GM21576 (cell line): ENCODE measurements around the gene ZFP57.

Experiments
- ATAC-seq: cut with Tn5 transposase; IDR thresholded peaks from one replicate; pipeline ENCODE4 v1.9.1; 2021; ENCODE audit warnings: mild to moderate bottlenecking, moderate library complexity; ENCODE audit not compliant: unreplicated experiment

ZFP57 gene

GRCh38 chr6:29680904-29681303 is at the start of gene ZFP57:
Gene ZFP57 (minus strand): TSS chr6:29681152. CDS start chr6:29677003, 4,149 bp downstream.
- no peak for ATAC-seq

DNA sequence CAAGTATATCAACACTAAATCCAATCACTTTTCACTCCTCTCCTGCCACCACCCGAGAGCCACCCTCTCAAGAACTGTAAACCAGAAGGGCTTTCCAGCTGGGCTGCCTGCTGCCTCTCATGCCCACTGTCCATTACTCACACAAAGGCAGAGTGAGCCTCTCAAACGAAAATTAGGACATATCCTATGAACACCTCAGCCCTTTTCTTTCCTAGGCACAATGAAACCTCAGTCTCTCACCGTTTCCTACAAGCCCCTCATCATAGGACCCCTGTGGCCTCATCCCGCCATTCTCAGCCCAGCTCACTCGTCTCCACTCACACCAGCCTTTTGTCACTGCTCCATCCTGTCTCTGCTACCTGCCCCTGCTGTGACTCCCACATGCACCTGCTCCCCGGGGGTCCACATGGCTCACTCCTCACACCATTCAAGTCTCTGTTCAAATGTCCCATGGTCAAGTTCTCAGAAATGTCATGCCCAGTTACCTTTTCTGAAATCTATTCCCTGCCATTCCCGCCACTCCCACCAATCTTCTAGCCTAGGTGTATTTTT is 49.7 kb upstream of the ZFP57 start:
- no peak for ATAC-seq

- ATAC-seq, result no peak
Measured at GRCh38 chr6:29729774-29730328, 48.9 kb upstream of the ZFP57 start.

DNA sequence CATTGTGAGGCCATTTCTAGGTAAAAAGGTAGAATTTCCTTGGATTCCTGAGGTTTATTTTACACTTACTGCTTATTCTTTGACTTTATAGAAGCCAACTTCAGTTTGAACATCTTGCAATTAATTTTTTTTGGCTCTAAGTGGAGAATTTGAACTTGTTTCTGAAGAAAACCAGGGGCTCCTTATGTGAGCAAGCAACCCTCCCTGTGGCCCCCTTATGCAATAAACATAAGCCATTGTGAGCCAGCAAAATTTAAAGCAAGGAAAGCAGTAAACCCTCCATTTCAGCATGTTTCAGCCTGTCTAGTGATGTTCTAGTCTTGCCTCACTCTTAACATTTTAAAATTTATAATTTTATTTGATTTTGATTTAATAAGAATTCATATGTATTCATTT is 47.9 kb upstream of the ZFP57 start:
- ATAC-seq, result no peak

DNA sequence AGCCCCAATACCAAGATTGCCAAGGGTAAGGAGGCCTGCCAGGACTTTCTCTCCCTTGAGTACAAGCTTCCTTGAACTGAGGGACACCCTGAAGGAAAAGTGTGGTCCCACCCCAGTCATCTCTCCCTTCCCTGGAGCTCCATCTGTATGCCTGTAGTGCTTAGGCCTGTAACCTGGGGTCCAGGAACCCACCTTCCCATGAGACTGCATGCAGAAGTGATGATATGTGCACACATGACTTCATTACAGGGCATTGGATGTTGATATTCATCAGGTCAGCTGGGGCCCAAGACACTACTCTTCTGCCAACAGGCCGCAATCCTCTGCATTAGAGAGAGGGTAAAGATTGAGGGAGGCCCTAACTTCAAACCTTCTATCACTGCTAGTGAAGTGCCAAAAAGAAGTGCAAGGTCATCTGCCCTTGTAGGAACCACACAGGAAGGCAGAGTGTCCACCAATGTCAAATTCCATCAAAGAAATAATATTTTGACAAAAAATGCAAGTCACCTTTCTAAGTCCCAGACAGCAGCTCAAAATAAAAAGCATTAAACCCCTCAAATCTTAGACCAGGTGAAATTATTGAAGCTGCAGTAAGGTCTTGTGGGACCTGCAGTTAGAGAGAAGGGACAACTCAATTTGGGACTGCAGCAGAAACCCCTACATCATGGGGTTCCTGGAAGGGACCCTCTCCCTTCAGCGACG is 47.4 kb upstream of the ZFP57 start:
- no peak for ATAC-seq

- no peak for ATAC-seq
Measured at GRCh38 chr6:29727637-29728036, 46.7 kb upstream of the ZFP57 start.

DNA sequence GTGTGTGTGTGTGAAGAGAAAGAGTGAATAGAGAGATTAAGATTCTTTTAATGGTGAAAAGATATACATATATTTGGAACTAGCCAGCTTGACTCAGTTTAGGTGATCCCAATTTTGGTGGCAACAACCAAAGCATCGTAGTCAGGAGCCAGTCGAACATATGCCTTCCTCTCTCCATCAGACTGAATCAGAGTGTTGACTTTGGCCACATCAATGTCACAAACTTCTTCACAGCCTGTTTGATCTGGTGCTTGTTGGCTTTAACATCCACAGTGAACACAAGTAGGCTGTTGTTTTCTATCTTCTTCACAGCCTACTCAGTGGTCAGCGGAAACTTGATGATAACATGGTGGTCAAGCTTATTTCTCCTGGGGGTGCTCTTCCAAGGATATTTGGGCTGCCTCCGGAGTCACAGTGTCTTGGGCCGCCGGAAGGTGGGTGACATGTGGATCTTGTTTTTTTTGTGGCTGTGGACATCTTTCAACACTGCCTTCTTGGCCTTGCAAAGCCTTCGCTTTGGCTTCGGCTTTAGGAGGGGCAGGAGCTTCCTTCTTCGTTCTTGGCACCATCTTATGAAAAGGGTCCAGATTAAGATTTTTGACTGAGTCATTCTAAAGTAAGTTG is 45.7 kb upstream of the ZFP57 start:
- ATAC-seq, result no peak

DNA sequence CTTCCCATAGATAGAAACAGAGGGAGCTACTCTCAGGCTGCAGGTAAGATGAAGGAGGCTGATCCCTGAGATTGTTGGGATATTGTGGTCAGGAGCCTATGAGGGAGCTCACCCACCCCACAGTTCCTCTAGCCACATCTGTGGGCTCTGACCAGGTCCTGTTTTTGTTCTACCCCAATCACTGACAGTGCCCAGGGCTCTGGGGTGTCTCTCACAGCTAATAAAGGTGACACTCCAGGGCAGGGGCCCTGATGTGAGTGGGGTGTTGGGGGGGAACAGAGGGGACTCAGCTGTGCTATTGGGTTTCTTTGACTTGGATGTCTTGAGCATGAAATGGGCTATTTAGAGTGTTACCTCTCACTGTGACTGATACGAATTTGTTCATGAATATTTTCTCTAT is 45.0 kb upstream of the ZFP57 start:
- no peak for ATAC-seq

GRCh38 chr6:29724937-29725869 is 44.3 kb upstream of the ZFP57 start:
- ATAC-seq, result no peak

- peak; percentile 43 for ATAC-seq
Measured at GRCh38 chr6:29723666-29724588, 43.0 kb upstream of the ZFP57 start.

GRCh38 chr6:29723262-29723665 is 42.3 kb upstream of the ZFP57 start, which contains the start of gene HLA-F:
Gene HLA-F (plus strand): TSS chr6:29723434. CDS start chr6:29723464, 30 bp downstream.
- ATAC-seq, result peak; percentile 85

- ATAC-seq, result no peak
Measured at GRCh38 chr6:29720863-29721262, 39.9 kb upstream of the ZFP57 start.

GRCh38 chr6:29710281-29710941 is 29.5 kb upstream of the ZFP57 start:
- ATAC-seq, result no peak

DNA sequence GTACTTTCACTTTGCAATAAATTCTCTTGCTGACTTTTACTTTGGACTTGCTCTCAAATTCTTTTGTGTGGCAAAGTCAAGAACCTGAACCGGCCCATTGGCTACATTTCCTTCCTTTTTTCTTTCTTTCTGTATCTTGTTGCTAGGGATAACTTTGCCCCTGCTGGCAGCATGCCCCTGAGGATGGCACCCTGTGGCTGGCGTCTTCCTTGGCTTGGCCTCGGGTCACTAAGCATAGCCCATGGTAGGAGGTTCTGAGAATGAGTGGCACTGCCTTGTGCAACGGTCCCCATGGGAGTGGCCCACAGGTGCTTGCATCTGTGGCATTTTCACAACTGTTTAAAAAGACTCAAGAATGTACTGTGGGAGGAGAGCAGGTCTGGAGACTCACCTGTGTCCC is 28.2 kb upstream of the ZFP57 start:
- ATAC-seq, result no peak

DNA sequence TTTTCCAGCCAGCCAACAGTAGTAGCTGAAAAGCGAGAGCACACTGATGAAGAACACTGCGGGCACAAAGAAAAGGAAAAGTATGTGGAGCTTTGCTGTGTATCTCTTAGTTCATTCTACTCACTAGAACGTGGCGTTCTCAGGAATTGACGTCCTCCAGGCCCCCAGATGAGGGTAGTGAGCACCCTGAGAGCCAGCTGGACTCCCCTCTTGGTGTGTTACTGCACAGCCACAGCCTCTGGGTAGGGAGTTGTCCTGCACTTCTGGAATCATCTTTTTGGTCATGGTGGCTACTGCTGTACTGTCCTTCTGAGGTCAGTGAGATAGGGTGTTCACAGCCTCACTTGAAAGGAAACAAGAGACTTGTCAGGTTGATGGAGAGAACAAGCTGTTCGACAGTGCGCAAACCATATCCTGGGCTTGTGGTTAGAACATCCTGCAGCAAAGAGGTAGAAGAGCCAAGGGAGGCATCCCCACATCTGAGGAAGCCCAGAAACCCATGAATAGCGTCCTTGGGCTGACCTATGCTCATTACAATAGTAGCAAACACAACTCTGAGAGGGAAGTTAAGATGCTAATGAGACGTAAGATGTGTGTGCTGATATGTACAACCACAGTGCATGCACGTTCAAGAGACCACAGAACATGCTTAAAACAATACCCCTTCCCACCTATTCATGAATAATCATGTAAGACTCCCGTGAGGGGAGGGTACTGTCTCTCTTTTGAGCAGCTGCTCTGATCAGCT is 27.7 kb upstream of the ZFP57 start:
- ATAC-seq, result no peak

DNA sequence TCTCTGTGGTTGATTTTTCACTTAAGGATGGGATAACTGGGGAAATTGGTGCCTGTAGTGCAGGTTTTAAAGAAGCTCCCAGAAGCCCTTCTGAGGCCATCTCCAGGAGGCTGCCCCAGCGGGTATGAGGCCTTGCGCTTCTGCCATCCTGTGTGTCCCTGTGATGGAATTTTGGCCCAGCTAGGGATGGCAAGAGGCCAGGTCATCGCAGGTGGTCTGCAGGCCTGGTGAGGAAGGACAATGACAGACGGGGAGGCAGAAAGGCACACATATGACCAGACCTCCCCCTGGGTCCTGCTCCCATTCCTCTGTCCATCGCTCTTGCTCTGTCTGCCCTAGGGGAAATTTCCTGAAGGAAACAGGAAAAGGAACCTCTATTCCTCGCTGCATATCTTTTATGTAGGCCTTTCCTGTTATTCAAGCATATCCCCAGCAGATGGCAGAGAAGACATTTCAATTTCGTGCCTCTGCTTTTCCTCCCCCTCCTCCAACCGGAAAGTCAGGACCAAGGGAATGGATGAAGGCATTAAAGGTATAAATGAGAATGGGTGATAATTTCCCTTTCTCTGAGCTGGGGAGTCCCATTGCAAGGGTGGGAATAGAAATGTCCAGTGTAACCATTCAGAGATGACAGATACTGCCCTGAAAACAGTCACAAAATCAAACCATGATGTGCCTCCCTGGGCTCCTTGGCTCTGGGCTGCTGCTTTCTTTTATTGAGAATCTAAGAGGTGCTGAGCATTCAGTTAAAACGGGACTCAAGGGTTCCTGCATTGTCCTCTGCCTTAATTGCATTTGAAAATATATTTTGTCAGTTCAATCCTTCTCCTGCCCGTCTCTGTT is 24.7 kb upstream of the ZFP57 start:
- no peak for ATAC-seq

GRCh38 chr6:29702519-29703103 is 21.7 kb upstream of the ZFP57 start:
- no peak for ATAC-seq
